SU-DHL-6 (cell line): ENCODE measurements around the gene BTBD1.

Source experiments
- EZH2phosphoT487 ChIP-seq: fragments of 200-600 bp; sonication (generic), shearing (Covaris generic); conservative IDR thresholded peaks from 2 replicates; pipeline ENCODE4 v1.6.1; 2018; ENCODE audit warnings: mild to moderate bottlenecking, antibody characterized with exemption, low read length, moderate library complexity, mixed read lengths
- TF ChIP-seq, protein P1 (sequence below): fragments of 200-600 bp; sonication (generic); IDR thresholded peaks from one replicate; pipeline ENCODE4 v1.5.1; 2017; ENCODE audit warnings: antibody characterized with exemption, mild to moderate bottlenecking, low read length, moderate library complexity; ENCODE audit not compliant: insufficient read depth, poor library complexity, severe bottlenecking

DNA sequence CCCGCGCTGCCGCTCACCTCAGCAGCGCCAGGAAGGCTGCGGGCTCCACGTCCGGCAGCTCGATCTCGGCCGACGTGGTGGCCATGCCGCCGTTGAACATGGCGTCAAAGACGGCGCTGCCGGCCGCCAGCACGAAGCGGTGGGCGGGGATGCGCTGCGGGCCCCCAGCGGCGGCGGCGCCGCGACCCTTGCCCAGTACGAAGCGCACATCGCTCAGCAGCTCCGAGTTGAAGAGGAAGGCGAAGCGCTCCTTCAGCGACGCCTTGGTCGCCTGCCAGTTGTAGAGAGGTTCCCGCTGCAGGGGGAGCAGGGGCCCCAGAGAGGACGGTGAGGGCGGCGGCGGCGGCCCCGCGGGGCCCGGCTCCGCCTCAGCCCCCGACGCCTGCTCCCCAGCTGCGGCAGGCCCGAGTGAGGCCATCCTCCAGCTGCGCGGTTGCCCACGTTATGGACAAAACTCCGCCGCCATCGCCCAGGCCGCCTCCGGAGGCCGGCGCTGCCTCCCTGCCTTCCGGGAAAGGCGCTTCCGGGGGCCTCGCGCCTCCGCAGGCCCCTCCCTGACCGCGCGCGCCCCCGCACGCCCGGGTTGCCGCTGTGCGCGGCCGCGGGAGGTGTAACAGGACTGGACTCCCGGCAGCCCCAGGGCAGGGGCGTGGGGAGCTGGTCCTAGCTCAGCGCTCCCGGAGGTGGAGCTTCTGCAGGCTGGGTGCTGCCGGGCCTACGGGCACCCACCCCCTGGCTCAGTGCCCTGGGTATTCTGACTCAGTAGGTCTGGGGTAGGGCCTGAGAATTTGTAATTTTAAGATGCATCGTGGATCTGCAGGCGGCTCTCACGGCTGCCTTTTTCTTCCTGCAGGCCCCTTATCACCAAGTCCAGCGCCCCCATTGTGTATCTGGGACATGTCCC lies at the start of gene BTBD1:
- TF ChIP-seq, protein P1, sequence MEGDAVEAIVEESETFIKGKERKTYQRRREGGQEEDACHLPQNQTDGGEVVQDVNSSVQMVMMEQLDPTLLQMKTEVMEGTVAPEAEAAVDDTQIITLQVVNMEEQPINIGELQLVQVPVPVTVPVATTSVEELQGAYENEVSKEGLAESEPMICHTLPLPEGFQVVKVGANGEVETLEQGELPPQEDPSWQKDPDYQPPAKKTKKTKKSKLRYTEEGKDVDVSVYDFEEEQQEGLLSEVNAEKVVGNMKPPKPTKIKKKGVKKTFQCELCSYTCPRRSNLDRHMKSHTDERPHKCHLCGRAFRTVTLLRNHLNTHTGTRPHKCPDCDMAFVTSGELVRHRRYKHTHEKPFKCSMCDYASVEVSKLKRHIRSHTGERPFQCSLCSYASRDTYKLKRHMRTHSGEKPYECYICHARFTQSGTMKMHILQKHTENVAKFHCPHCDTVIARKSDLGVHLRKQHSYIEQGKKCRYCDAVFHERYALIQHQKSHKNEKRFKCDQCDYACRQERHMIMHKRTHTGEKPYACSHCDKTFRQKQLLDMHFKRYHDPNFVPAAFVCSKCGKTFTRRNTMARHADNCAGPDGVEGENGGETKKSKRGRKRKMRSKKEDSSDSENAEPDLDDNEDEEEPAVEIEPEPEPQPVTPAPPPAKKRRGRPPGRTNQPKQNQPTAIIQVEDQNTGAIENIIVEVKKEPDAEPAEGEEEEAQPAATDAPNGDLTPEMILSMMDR, result no peak
- TF ChIP-seq EZH2phosphoT487, result no peak
